ENCODE measurements around the gene ARHGAP45. TPM values are rescaled to one million over a fixed set of nuclear protein-coding genes. Genes with fewer than 3 reads are reported as not detected.

ARHGAP45 gene
- total and polyA plus RNA-seq, 8 donors: 5.1 to 21.6 (median 11.2) TPM

GRCh38 chr19:1046836-1047695 lies 19.9 kb upstream of the ARHGAP45 start:
- no peak overlapping the region for H3K4me3 ChIP-seq
- 94% methylated on average over 76 to 77 of the region's 77 CpGs for WGBS, 2 donors
- H3K27me3 ChIP-seq: no peaks in the 10 kb centered on the region
- ATAC-seq (no peak), FAIRE-seq (no peak), DNase-seq (peak in 1 of 6 donors; percentile 70)
- no peaks in the 10 kb centered on the region for H3K36me3 ChIP-seq
- no peaks in the 10 kb centered on the region for H3K9me3 ChIP-seq
- TF ChIP-seq CTCF (IDR thresholded peaks at IDR 0.05): no peak
- intact Hi-C loops (cut with DNase I): no loop called here
- no peak overlapping the region for H3K27ac ChIP-seq
- peaks cover 0 to under 1% (median 0%) of the 10 kb centered on the region in 3 donors for H3K4me1 ChIP-seq

GRCh38 chr19:1047696-1048147 lies 19.2 kb upstream of the ARHGAP45 start:
- H3K4me3 ChIP-seq: no peak overlapping the region
- FAIRE-seq (no peak), ATAC-seq (no peak), DNase-seq (peak in 1 of 6 donors; percentile 58)
- no peaks in the 10 kb centered on the region for H3K9me3 ChIP-seq
- TF ChIP-seq CTCF (IDR thresholded peaks at IDR 0.05): no peak
- no peaks in the 10 kb centered on the region for H3K27me3 ChIP-seq
- no peak overlapping the region for H3K27ac ChIP-seq
- intact Hi-C loops (cut with DNase I): no loop called here
- H3K36me3 ChIP-seq: no peaks in the 10 kb centered on the region
- 84 to 91% methylated on average over 20 of the region's 20 CpGs for WGBS, 2 donors
- no peaks in the 10 kb centered on the region for H3K4me1 ChIP-seq

GRCh38 chr19:1049106-1049505 lies 17.9 kb upstream of the ARHGAP45 start:
- TF ChIP-seq CTCF (IDR thresholded peaks at IDR 0.05): no peak
- H3K27me3 ChIP-seq: no peaks in the 10 kb centered on the region
- 95 to 98% methylated on average over 13 to 17 of the region's 17 CpGs for WGBS, 2 donors
- H3K4me3 ChIP-seq: no peak overlapping the region
- FAIRE-seq (no peak), ATAC-seq (no peak), DNase-seq (peak in 1 of 6 donors; percentile 59)
- intact Hi-C loops (cut with DNase I): no loop called here
- H3K4me1 ChIP-seq: no peaks in the 10 kb centered on the region
- H3K36me3 ChIP-seq: no peaks in the 10 kb centered on the region
- H3K9me3 ChIP-seq: no peaks in the 10 kb centered on the region
- no peak overlapping the region for H3K27ac ChIP-seq

GRCh38 chr19:1049800-1050199 lies 17.2 kb upstream of the ARHGAP45 start:
- no peak for FAIRE-seq
- intact Hi-C loops (cut with DNase I): no loop called here
- no peak overlapping the region for H3K4me3 ChIP-seq
- no peak for DNase-seq
- TF ChIP-seq CTCF (IDR thresholded peaks at IDR 0.05): no peak
- ATAC-seq: no peak
- no peaks in the 10 kb centered on the region for H3K9me3 ChIP-seq
- no peaks in the 10 kb centered on the region for H3K27me3 ChIP-seq
- H3K4me1 ChIP-seq: no peaks in the 10 kb centered on the region
- WGBS, 2 donors: 76 to 83% methylated on average over 10 to 11 of the region's 11 CpGs
- no peak overlapping the region for H3K27ac ChIP-seq
- no peaks in the 10 kb centered on the region for H3K36me3 ChIP-seq
